ENCODE data around the gene SIAH1. TPM values are rescaled to one million over a fixed set of nuclear protein-coding genes. Genes with fewer than 3 reads are reported as not detected.
"Not testable (repeated sequence)": the region's sequence is repeated elsewhere in the genome, so short reads cannot be mapped to it uniquely, and the experiment has no call there.

Gene SIAH1
- total RNA-seq, 1 experiment from 2014 or later, result 18.6 TPM

DNA sequence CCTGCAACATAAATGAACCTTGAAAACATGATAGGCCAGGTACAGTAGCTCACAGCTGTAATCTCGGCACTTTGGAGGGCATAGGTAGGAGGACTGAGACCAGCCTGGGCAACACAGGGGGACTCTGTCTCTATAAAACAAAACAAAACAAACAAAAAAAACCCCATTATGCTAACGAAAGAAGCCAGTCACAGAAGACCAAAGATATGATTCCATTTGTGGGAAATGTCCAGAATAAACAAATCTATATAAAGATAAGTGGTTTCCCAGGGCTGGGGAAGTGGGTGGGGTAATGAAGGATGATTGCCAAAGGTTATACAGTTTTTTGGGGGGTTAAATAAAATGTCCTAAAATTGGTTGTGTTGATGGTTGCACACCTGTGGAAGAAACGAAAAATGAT lies 36.5 kb upstream of the SIAH1 start:
- no peaks in the 10 kb centered on the region for H3K9me2 ChIP-seq (ENCODE audit: insufficient read depth)
- no peaks in the 10 kb centered on the region for H3K27me3 ChIP-seq (ENCODE audit: insufficient read depth, low read depth)
- ChIA-PET CTCF (no interaction called here), POLR2A (ENCODE audit: unreplicated experiment) (no interaction called here)
- no peaks in the 10 kb centered on the region for H3K36me3 ChIP-seq (ENCODE audit: low read depth)
- no peaks in the 10 kb centered on the region for H3F3A ChIP-seq (ENCODE audit: insufficient read depth, low read depth)
- H2AFZ ChIP-seq, result no peak overlapping the region
- H3K27ac ChIP-seq, result no peak overlapping the region
- DNase-seq, result no peak
- intact Hi-C loops (cut with micrococcal nuclease; ENCODE audit: unreplicated experiment), result no loop called here
- TF ChIP-seq EZH2 (IDR thresholded peaks at IDR 0.05; ENCODE audit: low read depth), result no peak
- TF ChIP-seq, protein P1, sequence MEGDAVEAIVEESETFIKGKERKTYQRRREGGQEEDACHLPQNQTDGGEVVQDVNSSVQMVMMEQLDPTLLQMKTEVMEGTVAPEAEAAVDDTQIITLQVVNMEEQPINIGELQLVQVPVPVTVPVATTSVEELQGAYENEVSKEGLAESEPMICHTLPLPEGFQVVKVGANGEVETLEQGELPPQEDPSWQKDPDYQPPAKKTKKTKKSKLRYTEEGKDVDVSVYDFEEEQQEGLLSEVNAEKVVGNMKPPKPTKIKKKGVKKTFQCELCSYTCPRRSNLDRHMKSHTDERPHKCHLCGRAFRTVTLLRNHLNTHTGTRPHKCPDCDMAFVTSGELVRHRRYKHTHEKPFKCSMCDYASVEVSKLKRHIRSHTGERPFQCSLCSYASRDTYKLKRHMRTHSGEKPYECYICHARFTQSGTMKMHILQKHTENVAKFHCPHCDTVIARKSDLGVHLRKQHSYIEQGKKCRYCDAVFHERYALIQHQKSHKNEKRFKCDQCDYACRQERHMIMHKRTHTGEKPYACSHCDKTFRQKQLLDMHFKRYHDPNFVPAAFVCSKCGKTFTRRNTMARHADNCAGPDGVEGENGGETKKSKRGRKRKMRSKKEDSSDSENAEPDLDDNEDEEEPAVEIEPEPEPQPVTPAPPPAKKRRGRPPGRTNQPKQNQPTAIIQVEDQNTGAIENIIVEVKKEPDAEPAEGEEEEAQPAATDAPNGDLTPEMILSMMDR (conservative IDR thresholded peaks at IDR 0.05), result no peak
- no peak overlapping the region for H3K4me2 ChIP-seq
- H3K4me1 ChIP-seq (replicated peaks; ENCODE audit: insufficient read depth), result no peaks in the 10 kb centered on the region
- H3K9me3 ChIP-seq (ENCODE audit: insufficient read depth, low read depth), result no peaks in the 10 kb centered on the region
- H4K20me1 ChIP-seq (ENCODE audit: insufficient read depth), result no peaks in the 10 kb centered on the region
- no peaks in the 10 kb centered on the region for H3K79me2 ChIP-seq (ENCODE audit: low read depth)
- no TSS peak for BruUV-seq (replicated peaks)
- no peak overlapping the region for H3K4me3 ChIP-seq

DNA sequence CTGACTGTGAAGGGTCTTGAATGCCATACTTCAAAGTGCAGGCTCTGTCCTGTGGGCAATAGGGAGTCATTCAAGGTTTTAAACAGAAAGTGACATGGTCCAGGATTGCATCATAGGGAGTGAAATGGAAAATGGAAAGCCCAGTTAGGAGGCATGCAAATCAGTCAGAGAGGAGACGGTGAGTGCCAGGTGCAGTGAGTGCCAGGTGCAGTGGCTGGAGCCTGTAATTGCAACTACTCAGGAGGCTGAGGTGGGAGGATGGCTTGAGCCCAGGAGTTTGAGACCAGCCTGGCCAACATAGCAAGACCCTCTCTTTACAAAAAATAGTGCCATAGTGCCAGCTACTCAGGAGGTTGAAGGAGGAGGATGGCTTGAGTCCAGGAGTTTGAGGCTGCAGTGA lies 35.2 kb upstream of the SIAH1 start:
- ChIA-PET CTCF (no interaction called here), POLR2A (ENCODE audit: unreplicated experiment) (no interaction called here)
- Histone ChIP-seq H3F3A (ENCODE audit: insufficient read depth, low read depth) (no peaks in the 10 kb centered on the region), H3K9me3 (ENCODE audit: insufficient read depth, low read depth) (no peaks in the 10 kb centered on the region), H3K4me1 (replicated peaks; ENCODE audit: insufficient read depth) (no peaks in the 10 kb centered on the region), H3K4me3 (no peak overlapping the region), H3K4me2 (no peak overlapping the region), H3K27me3 (ENCODE audit: insufficient read depth, low read depth) (no peaks in the 10 kb centered on the region), H3K36me3 (ENCODE audit: low read depth) (no peaks in the 10 kb centered on the region), H3K27ac (no peak overlapping the region), H3K79me2 (ENCODE audit: low read depth) (no peaks in the 10 kb centered on the region), H4K20me1 (ENCODE audit: insufficient read depth) (no peaks in the 10 kb centered on the region), H3K9me2 (ENCODE audit: insufficient read depth) (no peaks in the 10 kb centered on the region), H2AFZ (no peak overlapping the region)
- TF ChIP-seq EZH2 (IDR thresholded peaks at IDR 0.05; ENCODE audit: low read depth), result no peak
- TF ChIP-seq, protein P1 (conservative IDR thresholded peaks at IDR 0.05), result no peak
- DNase-seq, result no peak
- no TSS peak for BruUV-seq (replicated peaks)
- intact Hi-C loops (cut with micrococcal nuclease; ENCODE audit: unreplicated experiment), result no loop called here

DNA sequence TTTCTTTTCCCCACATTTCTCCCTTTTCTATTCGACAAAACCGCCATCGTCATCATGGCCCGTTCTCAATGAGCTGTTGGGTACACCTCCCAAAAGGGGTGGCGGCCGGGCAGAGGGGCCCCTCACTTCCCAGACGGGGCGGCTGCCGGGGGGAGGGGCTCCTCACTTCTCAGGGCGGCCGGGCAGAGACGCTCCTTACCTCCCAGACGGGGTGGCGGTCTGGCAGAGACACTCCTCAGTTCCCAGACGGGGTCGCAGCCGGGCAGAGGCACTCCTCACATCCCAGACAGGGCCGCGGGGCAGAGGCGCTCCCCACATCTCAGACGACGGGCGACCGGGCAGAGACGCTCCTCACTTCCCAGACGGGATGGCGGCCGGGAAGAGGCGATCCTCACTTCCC lies 31.4 kb upstream of the SIAH1 start:
- H3K4me3 ChIP-seq; H3K36me3 ChIP-seq (ENCODE audit: low read depth); H3K9me3 ChIP-seq (ENCODE audit: insufficient read depth, low read depth); DNase-seq; H3K79me2 ChIP-seq (ENCODE audit: low read depth); H3K27ac ChIP-seq; H3F3A ChIP-seq (ENCODE audit: insufficient read depth, low read depth); H3K9me2 ChIP-seq (ENCODE audit: insufficient read depth); H2AFZ ChIP-seq; POLR2A ChIA-PET (ENCODE audit: unreplicated experiment); H3K27me3 ChIP-seq (ENCODE audit: insufficient read depth, low read depth); BruUV-seq (replicated peaks); intact Hi-C loops (cut with micrococcal nuclease; ENCODE audit: unreplicated experiment); H4K20me1 ChIP-seq (ENCODE audit: insufficient read depth); H3K4me2 ChIP-seq: not testable (repeated sequence)
- CTCF ChIA-PET, result interaction anchor here (0.6 kb wide), 1 partner anchor 214 kb away, joined by 3 read pairs; no protein-coding TSS in a partner anchor
- H3K4me1 ChIP-seq (replicated peaks; ENCODE audit: insufficient read depth), result peaks cover 12% of the 10 kb centered on the region

DNA sequence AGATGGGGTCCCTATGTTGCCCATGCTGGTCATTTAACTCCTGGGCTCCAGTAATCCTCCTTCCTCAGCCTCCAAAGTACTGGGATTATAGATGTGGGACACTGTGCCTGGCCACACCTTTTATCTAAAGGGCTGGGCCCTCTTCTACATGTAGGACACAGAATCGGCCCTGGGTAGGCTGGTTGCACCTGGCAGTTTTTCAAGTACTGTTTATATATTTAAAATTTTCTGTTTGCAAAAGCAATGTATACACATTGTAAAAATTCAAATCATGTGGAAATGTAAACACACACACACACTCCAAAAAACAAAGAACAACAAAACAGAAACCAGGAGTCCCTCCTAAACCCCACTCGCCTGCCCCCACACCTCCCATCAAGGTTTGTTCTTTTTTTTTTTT lies 28.1 kb upstream of the SIAH1 start:
- no peaks in the 10 kb centered on the region for H3K79me2 ChIP-seq (ENCODE audit: low read depth)

More for the DNA sequence above, 28.1 kb upstream of the SIAH1 start:
- TF ChIP-seq EZH2 (IDR thresholded peaks at IDR 0.05; ENCODE audit: low read depth), result no peak
- TF ChIP-seq, protein P1 (conservative IDR thresholded peaks at IDR 0.05), result no peak
- no peaks in the 10 kb centered on the region for H3K27me3 ChIP-seq (ENCODE audit: insufficient read depth, low read depth)
- no peaks in the 10 kb centered on the region for H3K9me3 ChIP-seq (ENCODE audit: insufficient read depth, low read depth)
- DNase-seq, result no peak
- intact Hi-C loops (cut with micrococcal nuclease; ENCODE audit: unreplicated experiment), result no loop called here
- no peaks in the 10 kb centered on the region for H3K36me3 ChIP-seq (ENCODE audit: low read depth)
- H3K4me2 ChIP-seq, result no peak overlapping the region
- H3F3A ChIP-seq (ENCODE audit: insufficient read depth, low read depth), result peaks cover 31% of the 10 kb centered on the region
- H4K20me1 ChIP-seq (ENCODE audit: insufficient read depth), result no peaks in the 10 kb centered on the region
- CTCF ChIA-PET, result interaction anchor here (0.5 kb wide), 1 partner anchor 14 kb away, joined by 4 read pairs; no protein-coding TSS in a partner anchor
- H3K9me2 ChIP-seq (ENCODE audit: insufficient read depth), result no peaks in the 10 kb centered on the region
- no peak overlapping the region for H3K4me3 ChIP-seq
- peaks cover 45% of the 10 kb centered on the region for H3K4me1 ChIP-seq (replicated peaks; ENCODE audit: insufficient read depth)
- POLR2A ChIA-PET (ENCODE audit: unreplicated experiment), result no interaction called here
- no TSS peak for BruUV-seq (replicated peaks)
- no peak overlapping the region for H2AFZ ChIP-seq
- H3K27ac ChIP-seq, result no peak overlapping the region

Data from PC-9 (cell line).